ENCODE measurements around the gene FBXO42. TPM values are rescaled to one million over a fixed set of nuclear protein-coding genes. Genes with fewer than 3 reads are reported as not detected.

The FBXO42 gene
- total RNA-seq, 1 donor from 2014 or later = 18.4 TPM

GRCh38 chr1:16386454-16387113 lies 34.3 kb upstream of the FBXO42 start:
- Mint-ChIP-seq H3K4me1 (ENCODE audit: unreplicated experiment) (peaks cover 47% of the 10 kb centered on the region), H3K4me3 (no peak overlapping the region), H3K27ac (peak overlapping the region; percentile 57), H3K27me3 (no peaks in the 10 kb centered on the region), H3K36me3 (peaks cover 11% of the 10 kb centered on the region), H3K9me3 (no peaks in the 10 kb centered on the region)
- no peak for DNase-seq (ENCODE audit: extremely low spot score, unreplicated experiment)
- TF ChIP-seq CTCF (conservative IDR thresholded peaks at IDR 0.05) = no peak

GRCh38 chr1:16385659-16386453 lies 33.6 kb upstream of the FBXO42 start:
- no peak overlapping the region for H3K27ac Mint-ChIP-seq

GRCh38 chr1:16383888-16384287 lies 31.6 kb upstream of the FBXO42 start:
- no peak for DNase-seq (ENCODE audit: extremely low spot score, unreplicated experiment)
- no peaks in the 10 kb centered on the region for H3K9me3 Mint-ChIP-seq
- H3K4me1 Mint-ChIP-seq (ENCODE audit: unreplicated experiment) = peaks cover 32% of the 10 kb centered on the region
- no peak overlapping the region for H3K4me3 Mint-ChIP-seq
- no peak for TF ChIP-seq CTCF (conservative IDR thresholded peaks at IDR 0.05)
- peaks cover 11% of the 10 kb centered on the region for H3K36me3 Mint-ChIP-seq
- H3K27me3 Mint-ChIP-seq = no peaks in the 10 kb centered on the region
- H3K27ac Mint-ChIP-seq = no peak overlapping the region

More at GRCh38 chr1:16385659-16386453, 33.6 kb upstream of the FBXO42 start:
- Mint-ChIP-seq H3K36me3 (peaks cover 11% of the 10 kb centered on the region), H3K27me3 (no peaks in the 10 kb centered on the region), H3K4me1 (ENCODE audit: unreplicated experiment) (peaks cover 42% of the 10 kb centered on the region), H3K4me3 (no peak overlapping the region), H3K9me3 (no peaks in the 10 kb centered on the region)
- TF ChIP-seq CTCF (conservative IDR thresholded peaks at IDR 0.05) = no peak
- DNase-seq (ENCODE audit: extremely low spot score, unreplicated experiment) = no peak

- H3K27ac Mint-ChIP-seq = no peak overlapping the region
- TF ChIP-seq CTCF (conservative IDR thresholded peaks at IDR 0.05) = no peak
Measured at GRCh38 chr1:16380868-16381267, 28.6 kb upstream of the FBXO42 start.

GRCh38 chr1:16378443-16378842 lies 26.2 kb upstream of the FBXO42 start:
- no peak overlapping the region for H3K4me3 Mint-ChIP-seq
- H3K27me3 Mint-ChIP-seq = no peaks in the 10 kb centered on the region
- peak overlapping the region; percentile 95 for H3K27ac Mint-ChIP-seq
- DNase-seq (ENCODE audit: extremely low spot score, unreplicated experiment) = no peak
- peaks cover 8% of the 10 kb centered on the region for H3K36me3 Mint-ChIP-seq
- no peak for TF ChIP-seq CTCF (conservative IDR thresholded peaks at IDR 0.05)
- H3K9me3 Mint-ChIP-seq = no peaks in the 10 kb centered on the region
- peaks cover 33% of the 10 kb centered on the region for H3K4me1 Mint-ChIP-seq (ENCODE audit: unreplicated experiment)

More at GRCh38 chr1:16380868-16381267, 28.6 kb upstream of the FBXO42 start:
- Mint-ChIP-seq H3K36me3 (peaks cover 8% of the 10 kb centered on the region), H3K4me1 (ENCODE audit: unreplicated experiment) (peaks cover 31% of the 10 kb centered on the region), H3K9me3 (no peaks in the 10 kb centered on the region), H3K4me3 (no peak overlapping the region), H3K27me3 (no peaks in the 10 kb centered on the region)
- no peak for DNase-seq (ENCODE audit: extremely low spot score, unreplicated experiment)

Measured in type B pancreatic cell (in vitro differentiated cells).